ENCODE data around the gene CFAP97D2.
A peak's percentile ranks its signal among the peaks of the same experiment; 100 is the strongest.
"Not testable (repeated sequence)": the region's sequence is repeated elsewhere in the genome, so short reads cannot be mapped to it uniquely, and the experiment has no call there.

CFAP97D2 gene

DNA sequence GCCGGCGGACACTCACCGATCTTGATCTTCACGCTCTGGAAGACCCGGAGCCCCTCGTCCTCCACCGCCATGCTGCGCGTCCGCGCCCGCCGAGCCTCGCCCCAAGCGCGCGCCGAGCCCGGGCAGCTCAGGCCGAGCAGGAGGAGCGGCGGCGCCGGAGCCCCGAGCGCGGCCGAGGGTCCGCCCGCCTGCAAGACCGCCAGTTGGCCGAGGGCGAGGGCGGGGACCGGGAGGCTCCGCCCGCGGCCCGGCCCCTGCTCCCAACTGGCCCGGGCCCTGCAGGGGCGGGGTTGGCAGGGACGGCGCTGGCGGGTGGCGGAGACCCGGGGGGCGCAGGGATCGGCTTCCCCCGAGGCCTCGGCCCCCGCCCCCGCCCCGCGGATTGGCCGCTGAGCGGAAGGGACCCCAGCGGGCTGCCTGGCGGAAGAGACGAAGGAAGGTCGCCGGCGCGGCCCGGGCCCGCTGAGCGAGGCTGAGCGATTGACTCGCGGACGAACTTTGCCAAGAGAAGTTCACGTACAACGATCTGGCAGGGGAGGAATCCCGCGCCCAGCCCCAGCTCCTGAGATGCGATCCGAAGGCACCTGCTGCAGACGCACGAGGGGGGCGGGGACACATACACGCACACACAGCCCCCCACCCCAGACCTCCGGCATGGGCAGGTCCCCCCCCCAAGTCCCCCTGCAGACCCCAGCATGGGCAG, 46.5 kb upstream of the CFAP97D2 start, which contains the start of gene RASA3:
Gene RASA3, minus strand, starts transcription at position 205 of the 703 bp plus-strand sequence. Its CDS starts 134 bp downstream, at position 71.
- peak within 1 kb of the TSS; percentile 97 for H3K4me3 ChIP-seq (ENCODE audit: low read depth, low read length)
- TF ChIP-seq, protein P1, sequence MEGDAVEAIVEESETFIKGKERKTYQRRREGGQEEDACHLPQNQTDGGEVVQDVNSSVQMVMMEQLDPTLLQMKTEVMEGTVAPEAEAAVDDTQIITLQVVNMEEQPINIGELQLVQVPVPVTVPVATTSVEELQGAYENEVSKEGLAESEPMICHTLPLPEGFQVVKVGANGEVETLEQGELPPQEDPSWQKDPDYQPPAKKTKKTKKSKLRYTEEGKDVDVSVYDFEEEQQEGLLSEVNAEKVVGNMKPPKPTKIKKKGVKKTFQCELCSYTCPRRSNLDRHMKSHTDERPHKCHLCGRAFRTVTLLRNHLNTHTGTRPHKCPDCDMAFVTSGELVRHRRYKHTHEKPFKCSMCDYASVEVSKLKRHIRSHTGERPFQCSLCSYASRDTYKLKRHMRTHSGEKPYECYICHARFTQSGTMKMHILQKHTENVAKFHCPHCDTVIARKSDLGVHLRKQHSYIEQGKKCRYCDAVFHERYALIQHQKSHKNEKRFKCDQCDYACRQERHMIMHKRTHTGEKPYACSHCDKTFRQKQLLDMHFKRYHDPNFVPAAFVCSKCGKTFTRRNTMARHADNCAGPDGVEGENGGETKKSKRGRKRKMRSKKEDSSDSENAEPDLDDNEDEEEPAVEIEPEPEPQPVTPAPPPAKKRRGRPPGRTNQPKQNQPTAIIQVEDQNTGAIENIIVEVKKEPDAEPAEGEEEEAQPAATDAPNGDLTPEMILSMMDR (IDR thresholded peaks at IDR 0.05; ENCODE audit: low read depth, low read length): no peak
- in situ Hi-C loops (cut with HindIII; ENCODE audit: low sequenced_read_pairs): no loop called here
- DNase-seq (ENCODE audit: low read depth, low spot score): peak; percentile 78

- H3K4me3 ChIP-seq (ENCODE audit: low read depth, low read length); DNase-seq (ENCODE audit: low read depth, low spot score); in situ Hi-C loops (cut with HindIII; ENCODE audit: low sequenced_read_pairs): not testable (repeated sequence)
Observed at GRCh38 chr13:114133126-114133525, 45.9 kb upstream of the CFAP97D2 start.

DNA sequence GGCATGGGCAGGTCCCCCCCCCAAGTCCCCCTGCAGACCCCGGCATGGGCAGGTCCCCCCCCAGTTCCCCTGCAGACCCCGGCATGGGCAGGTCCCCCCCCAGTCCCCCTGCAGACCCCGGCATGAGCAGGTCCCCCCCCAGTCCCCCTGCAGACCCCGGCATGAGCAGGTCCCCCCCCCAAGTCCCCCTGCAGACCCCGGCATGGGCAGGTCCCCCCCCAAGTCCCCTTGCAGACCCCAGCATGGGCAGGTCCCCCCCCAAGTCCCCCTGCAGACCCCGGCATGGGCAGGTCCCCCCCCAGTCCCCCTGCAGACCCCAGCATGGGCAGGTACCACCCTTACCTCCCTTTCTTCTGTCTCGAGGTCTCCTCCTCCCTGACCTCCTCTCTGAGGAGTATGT, 45.5 kb upstream of the CFAP97D2 start:
- H3K4me3 ChIP-seq (ENCODE audit: low read depth, low read length); DNase-seq (ENCODE audit: low read depth, low spot score); in situ Hi-C loops (cut with HindIII; ENCODE audit: low sequenced_read_pairs): not testable (repeated sequence)

DNA sequence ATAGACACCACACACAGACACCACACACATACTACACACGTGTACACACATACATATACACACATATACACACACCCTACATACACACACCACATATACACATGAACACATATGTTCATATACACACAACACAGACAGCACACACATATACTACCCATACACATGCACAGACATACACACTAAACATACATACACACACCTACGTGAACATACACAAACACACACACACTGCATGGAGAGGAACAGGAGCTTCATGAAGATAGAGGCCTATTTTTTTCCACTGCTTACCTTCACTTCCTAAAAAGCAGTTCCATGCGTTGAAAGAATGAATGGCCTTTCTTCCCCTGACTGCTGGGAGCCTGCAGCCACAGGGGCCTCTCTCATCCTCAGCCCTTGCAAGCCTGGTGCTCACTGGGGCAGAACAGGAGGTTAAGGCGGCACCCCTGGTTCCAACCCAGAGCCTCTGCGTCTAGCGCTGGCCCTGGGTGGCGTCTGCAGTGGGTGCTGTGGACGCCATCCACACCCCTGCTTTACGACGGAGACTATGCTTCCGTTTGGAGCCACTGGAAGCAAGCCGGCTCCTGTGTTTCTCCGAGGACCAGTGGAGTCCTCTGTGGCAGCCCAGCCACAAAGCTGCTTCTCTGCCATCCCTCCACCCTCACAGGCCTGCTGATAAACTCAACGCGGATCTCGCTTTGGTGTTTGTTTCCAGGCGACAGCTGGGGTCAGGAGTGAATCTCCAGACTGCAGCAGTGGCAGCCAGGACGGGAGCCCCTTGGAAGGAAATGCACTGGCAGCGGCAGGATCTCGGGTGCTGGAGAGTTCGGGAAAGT, 44.7 kb upstream of the CFAP97D2 start:
- DNase-seq (ENCODE audit: low read depth, low spot score): no peak
- no peak overlapping the region for H3K4me3 ChIP-seq (ENCODE audit: low read depth, low read length)
- in situ Hi-C loops (cut with HindIII; ENCODE audit: low sequenced_read_pairs): no loop called here
- TF ChIP-seq, protein P1 (IDR thresholded peaks at IDR 0.05; ENCODE audit: low read depth, low read length): no peak

GRCh38 chr13:114134944-114135610, 44.0 kb upstream of the CFAP97D2 start:
- H3K4me3 ChIP-seq (ENCODE audit: low read depth, low read length): no peak overlapping the region
- in situ Hi-C loops (cut with HindIII; ENCODE audit: low sequenced_read_pairs): no loop called here
- TF ChIP-seq, protein P1 (IDR thresholded peaks at IDR 0.05; ENCODE audit: low read depth, low read length): no peak
- DNase-seq (ENCODE audit: low read depth, low spot score): no peak

GRCh38 chr13:114135731-114136171, 43.3 kb upstream of the CFAP97D2 start:
- no peak for DNase-seq (ENCODE audit: low read depth, low spot score)
- in situ Hi-C loops (cut with HindIII; ENCODE audit: low sequenced_read_pairs): no loop called here
- TF ChIP-seq, protein P1 (IDR thresholded peaks at IDR 0.05; ENCODE audit: low read depth, low read length): no peak
- H3K4me3 ChIP-seq (ENCODE audit: low read depth, low read length): no peak overlapping the region

DNA sequence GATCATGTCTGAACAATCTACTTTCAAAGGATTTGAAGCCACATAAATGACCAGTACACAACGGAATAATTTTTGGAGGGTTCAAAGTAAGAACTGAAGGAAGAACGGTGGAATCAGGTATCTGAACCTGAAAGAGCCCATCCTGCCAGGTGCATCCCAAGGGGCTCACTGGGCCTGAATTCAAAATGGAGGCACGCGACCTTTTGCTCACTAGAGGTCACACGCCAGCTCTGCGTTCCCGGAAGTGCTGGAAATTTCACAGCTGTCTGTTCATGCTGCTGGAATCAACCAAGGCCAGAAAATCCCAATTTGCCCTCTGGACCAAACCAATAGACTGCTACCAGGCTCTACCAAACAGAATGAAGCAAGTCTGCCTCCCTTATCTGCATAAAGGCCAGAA, 42.5 kb upstream of the CFAP97D2 start:
- no peak overlapping the region for H3K4me3 ChIP-seq (ENCODE audit: low read depth, low read length)
- in situ Hi-C loops (cut with HindIII; ENCODE audit: low sequenced_read_pairs): no loop called here
- TF ChIP-seq, protein P1 (IDR thresholded peaks at IDR 0.05; ENCODE audit: low read depth, low read length): no peak
- no peak for DNase-seq (ENCODE audit: low read depth, low spot score)
